GM21381 (cell line): ENCODE measurements around the gene DEPDC7.
A peak's percentile ranks its signal among the peaks of the same experiment; 100 is the strongest.

Experiments
- ATAC-seq: cut with Tn5 transposase; IDR thresholded peaks from one replicate; pipeline ENCODE4 v1.9.1; 2021; ENCODE audit warnings: mild to moderate bottlenecking, moderate library complexity; ENCODE audit not compliant: unreplicated experiment

Gene DEPDC7

DNA sequence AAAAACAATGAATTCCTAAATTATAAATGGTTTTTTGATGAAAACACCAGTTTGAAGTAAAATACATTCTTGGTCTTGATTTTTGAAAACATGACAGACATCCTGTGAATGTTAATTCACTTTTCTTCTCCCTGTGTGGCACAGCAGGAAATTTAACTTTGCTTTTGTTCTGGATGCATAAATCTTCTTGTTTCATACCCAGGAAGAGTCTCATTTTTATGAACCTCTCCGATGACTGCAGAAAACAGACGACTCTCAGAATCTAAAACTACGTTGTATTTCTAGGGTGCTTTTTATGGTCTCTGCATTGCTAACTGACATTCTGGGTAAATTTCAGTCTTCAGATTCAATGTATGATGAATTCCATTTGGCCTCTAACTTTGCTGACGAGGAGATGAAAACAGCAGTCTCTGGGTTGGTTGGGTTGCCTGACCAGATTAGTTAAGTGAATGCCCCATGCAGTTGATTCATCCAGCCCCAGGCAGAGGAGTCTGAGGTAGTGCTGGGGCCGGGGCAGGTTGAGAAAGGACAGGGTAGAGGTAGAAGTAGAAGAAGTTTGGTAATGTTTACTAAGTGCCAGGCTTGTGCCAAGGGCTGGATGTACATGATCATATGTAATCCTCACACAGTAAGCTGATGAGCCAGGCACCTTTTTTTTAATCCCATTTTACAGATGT, 43.8 kb downstream of the DEPDC7 start:
- ATAC-seq, result no peak

DNA sequence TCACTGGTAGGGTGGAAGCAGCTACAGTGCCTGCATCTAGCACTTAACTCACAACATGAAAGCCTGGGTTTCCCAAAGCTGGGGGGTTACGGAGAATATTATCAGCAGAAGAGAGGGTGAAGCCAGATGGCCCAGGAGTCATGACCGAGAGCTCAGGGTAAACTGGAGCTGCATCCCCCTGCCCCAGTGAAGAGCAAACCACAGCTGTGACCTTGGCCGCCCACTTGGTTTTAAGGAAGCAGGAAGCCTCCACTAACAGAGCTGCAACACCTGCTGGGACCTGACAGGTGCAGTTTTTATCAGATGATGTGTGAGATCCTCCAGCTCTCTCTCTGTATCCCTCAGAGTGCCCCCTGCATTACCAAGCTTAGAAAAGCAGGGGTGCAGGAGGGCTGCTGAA, 44.6 kb downstream of the DEPDC7 start:
- no peak for ATAC-seq

DNA sequence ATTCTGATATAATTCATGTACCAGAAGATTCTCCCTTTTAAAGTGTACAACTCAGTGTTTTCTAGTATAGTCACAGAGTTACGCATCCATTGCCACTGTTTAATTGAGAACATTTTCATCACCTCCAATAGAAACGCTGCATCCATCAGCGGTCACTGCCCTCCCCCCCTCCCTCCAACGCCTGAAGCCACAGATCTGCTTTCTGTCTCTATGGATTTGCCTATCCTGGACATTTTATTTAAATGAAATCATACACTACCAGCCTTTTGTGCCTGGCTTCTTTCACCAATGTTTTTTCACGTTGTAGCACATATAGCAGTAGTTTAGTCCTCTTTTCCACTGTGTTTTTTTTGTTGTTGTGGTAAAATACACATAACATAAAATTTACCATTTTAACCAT, 46.5 kb downstream of the DEPDC7 start:
- no peak for ATAC-seq

DNA sequence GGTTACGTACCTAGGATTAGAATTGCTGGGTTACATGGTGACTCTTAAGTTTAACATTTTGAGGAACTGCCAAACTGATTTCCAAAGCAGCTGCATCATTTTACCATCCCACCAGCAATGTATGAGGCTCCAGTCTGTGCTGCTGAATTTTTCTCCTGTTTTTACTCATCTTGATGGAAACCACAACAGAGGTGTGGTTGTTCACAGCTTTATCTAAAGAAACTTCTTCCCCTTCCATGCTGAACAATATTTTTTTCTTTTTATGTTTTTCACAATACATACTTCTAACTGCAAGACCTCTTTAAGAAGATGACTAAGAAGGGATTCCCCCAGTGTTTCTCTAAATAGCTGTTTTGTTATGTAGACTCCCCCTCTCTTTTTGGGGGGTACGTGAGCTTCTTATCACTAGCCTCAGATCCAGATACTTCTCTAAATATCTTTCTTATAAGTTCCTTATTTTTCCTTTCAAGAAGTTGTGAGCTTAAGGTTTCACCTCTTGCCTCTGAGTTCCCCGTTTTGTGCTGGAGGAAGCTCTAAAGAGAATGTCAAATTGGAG, 47.7 kb downstream of the DEPDC7 start:
- peak; percentile 41 for ATAC-seq

DNA sequence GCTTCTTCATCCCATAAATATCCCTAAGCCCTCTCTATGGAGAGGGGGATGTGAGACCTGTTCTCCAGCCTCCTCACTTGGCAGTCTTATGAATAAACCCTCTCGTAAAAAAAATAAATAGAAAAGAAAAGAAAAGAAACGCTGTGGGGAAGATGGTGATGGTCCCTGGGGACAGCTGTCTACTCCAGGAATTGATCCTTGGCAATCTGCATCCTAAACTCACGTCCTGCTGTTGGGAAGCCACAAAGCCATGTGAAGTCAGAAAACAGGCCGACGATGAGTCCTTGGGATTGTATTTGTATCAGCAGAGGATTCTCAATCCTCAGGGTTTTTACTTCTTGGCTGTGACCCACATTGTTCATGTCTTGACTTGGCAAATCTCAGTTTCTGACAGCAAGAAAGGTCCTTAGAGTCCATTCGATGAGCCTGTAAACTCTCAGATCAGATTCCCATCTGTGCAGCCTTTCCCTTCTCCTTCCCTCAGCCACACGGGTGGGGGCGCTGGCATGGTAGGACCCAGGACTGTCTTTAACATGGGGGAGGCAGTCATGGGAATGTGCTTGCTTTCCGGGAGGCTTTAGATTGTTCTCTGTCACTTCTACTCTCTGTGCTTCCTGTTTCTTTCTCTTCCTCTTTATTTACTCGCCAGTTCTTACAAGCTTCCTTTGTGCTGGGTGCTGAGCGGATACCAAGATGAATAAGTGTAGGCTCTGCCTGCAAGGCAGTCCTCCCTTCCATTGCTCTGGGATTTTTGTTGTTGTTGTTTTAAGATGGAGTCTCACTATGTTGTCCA, 48.6 kb downstream of the DEPDC7 start:
- ATAC-seq, result no peak

DNA sequence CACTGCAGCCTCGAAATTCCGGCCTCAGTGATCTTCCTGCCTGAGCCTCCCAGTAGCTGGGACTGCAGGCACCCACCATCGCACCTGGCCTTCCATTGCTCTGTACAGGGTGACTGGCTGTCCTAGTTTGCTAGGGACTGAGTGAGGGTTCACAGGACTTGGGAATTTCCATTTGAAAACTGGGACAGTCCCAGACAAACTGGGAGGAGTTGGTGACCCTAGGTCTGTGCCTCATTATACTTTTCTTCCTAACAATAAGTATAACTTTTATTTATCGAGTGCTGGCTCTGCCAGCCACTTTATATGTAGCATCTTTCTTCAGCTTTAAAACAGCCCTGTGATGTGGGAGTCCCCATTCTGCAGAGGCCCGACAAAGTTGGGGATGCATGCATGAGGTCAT, 49.2 kb downstream of the DEPDC7 start:
- no peak for ATAC-seq

DNA sequence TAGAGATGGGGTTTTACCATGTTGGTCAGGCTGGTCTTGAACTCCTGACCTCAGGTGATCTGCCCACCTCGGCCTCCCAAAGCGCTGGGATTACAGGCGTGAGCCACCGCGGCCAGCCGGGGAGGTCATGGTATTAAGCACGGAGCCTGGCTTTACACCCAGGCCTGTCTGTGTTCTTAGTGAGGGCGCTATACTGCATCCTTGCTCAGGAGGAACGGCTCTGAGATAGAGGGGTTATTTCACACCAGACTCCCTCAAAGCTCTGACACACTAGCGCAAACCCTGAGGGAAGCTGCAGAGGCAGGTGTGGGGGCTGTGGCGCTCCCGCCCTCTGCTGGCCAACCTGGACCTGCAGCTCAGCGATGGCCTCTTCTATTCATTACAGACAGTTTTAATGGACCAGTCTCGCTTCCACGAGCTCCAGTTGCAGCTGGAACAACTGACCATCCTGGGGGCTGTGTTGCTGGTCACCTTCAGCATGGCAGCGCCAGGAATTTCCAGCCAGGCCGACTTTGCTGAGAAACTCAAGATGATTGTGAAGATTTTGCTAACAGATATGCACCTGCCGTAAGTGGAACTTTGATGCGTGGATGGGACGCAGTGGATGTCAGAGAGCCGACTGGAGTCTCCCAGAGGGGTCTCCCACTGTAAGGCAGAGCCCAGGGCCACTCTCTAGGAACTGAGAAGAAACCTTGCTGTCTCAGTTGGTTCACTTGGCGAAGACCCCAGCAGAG, 49.9 kb downstream of the DEPDC7 start:
- ATAC-seq, result no peak

DNA sequence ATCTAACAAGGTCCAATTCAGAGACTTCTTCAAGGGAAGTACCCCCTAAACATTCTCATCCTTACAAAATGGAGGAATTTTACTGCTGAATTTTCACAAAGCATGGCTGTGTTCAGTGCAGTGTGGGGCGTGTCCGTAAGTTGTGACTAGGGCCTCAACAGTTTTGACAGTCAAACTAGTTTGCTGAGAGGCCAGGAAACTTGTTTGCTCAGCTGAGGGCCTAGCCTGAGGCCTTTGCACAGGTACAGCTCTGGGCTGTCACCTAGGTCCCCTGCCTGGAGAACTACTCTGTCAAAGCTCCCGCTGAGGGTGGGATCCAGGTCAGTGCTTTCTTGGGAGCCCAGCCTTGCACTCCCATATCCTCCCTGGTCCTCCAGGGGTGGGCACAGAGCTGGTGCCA, 51.6 kb downstream of the DEPDC7 start:
- no peak for ATAC-seq

DNA sequence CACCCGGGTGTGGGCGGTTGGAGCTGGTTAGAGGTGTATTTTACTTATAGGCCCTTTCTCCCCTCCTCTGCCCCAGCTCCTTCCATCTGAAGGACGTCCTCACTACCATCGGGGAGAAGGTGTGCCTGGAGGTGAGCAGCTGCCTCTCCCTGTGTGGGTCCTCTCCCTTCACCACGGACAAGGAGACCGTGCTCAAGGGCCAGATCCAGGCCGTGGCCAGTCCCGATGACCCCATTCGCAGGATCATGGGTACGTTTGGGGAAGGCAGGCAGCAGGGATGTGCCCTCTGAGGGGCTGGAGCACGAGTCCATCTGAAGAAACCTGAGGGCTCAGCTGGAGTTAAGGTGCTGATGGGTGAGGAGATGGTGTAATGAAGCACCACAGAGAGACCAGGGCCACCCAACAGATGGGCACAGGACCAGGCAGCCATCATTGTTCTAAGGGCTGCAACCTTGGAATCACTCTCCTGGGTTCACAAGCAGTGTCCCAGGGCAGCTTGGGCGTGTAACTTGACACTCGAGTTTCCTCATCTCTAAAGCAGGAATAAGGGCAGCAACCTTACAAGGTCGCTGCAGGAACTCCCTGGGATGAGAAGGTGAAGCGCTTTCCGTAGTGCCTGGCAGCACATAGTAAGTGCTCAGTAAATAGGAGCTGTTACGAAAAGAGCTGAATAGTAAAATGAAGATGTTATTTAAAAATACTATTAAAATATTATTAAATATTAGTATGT, 53.1 kb downstream of the DEPDC7 start:
- ATAC-seq, result no peak

DNA sequence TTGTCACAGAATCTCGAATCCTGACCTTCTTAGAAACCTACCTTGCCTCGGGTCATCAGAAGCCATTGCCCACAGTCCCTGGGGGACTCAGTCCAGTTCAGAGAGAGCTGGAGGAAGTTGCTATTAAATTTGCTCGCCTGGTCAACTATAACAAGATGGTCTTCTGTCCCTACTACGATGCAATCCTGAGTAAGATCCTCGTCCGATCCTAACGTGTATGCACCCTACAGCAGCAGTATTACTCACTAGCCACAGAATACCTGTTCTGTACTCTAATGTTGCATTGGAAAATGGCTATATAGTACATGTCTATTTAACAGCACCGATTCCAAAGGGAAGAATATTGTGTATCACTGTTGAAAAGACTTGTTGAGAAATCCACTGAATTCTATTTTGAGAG, 56.8 kb downstream of the DEPDC7 start:
- no peak for ATAC-seq
